ENCODE measurements around the gene P2RX5.

P2RX5 gene

DNA sequence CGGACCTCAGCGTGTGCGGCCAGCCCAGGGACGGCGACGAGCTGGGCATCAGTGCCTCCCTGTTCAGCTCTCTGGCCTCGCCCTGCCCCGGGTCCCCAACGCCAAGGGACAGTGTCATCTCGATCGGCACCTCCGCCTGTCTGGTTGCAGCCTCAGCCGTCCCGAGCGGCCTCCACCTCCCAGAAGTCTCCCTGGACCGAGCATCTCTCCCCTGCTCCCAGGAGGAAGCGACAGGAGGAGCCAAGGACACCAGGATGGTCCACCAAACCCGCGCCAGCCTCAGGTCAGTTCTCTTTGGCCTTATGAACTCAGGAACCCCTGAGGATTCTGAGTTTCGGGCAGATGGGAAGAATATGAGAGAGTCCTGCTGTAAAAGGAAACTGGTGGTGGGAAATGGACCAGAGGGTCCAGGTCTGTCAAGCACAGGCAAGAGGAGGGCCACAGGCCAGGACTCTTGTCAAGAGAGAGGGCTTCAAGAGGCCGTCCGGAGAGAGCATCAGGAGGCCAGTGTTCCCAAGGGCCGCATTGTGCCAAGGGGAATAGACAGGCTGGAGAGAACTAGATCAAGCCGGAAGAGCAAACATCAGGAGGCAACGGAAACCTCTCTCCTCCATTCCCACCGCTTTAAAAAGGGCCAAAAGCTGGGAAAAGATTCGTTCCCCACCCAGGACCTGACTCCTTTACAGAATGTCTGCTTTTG lies 28.6 kb upstream of the P2RX5 start:
- TF ChIP-seq, protein P1, sequence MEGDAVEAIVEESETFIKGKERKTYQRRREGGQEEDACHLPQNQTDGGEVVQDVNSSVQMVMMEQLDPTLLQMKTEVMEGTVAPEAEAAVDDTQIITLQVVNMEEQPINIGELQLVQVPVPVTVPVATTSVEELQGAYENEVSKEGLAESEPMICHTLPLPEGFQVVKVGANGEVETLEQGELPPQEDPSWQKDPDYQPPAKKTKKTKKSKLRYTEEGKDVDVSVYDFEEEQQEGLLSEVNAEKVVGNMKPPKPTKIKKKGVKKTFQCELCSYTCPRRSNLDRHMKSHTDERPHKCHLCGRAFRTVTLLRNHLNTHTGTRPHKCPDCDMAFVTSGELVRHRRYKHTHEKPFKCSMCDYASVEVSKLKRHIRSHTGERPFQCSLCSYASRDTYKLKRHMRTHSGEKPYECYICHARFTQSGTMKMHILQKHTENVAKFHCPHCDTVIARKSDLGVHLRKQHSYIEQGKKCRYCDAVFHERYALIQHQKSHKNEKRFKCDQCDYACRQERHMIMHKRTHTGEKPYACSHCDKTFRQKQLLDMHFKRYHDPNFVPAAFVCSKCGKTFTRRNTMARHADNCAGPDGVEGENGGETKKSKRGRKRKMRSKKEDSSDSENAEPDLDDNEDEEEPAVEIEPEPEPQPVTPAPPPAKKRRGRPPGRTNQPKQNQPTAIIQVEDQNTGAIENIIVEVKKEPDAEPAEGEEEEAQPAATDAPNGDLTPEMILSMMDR (IDR thresholded peaks at IDR 0.05; ENCODE audit: low read depth, low read length, missing control alignments): no peak
- in situ Hi-C loops (cut with HindIII; ENCODE audit: low sequenced_read_pairs): no loop called here
- peak overlapping the region; percentile 78 for H3K4me3 ChIP-seq (ENCODE audit: low read depth, low read length)
- DNase-seq (ENCODE audit: low read depth): no peak

DNA sequence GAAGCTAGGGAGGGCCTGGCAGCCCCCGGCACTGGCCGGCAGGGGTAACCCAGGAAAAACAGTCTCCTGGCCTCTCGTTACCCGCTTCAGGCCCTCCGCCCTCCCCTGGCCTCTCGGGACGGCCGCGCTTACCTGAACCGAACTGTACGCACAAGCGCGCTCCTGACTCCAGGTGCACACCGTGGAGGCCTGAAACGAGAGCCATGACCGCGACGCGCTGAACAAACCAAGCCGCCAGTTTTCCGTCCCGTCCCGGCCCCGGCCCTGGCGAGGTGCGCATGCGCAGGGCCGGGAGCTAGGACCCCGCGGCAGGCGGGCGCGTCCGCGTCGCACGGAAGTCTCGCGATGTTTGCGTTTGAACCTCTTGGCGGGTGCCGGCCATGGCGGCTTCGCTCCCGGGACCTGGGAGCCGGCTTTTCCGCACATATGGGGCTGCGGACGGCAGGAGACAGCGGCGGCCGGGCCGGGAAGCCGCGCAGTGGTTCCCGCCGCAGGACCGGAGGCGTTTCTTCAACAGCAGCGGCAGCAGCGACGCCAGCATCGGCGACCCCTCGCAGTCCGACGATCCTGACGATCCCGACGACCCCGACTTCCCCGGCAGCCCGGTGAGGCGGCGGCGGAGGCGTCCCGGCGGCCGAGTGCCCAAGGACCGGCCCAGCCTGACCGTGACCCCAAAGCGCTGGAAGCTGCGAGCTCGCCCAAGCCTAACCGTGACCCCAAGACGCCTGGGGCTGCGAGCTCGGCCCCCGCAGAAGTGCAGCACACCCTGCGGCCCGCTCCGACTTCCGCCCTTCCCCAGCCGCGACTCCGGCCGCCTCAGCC lies 27.8 kb upstream of the P2RX5 start, which contains the start of gene HASPIN:
HASPIN (plus strand) TSS at position 348 of the 822 bp plus-strand sequence; CDS start at position 381, 33 bp downstream.
- TF ChIP-seq, protein P1 (IDR thresholded peaks at IDR 0.05; ENCODE audit: low read depth, low read length, missing control alignments): peak; percentile 33
- in situ Hi-C loops (cut with HindIII; ENCODE audit: low sequenced_read_pairs): no loop called here
- peak; percentile 65 for DNase-seq (ENCODE audit: low read depth)
- H3K4me3 ChIP-seq (ENCODE audit: low read depth, low read length): peak within 1 kb of the TSS; percentile 78

DNA sequence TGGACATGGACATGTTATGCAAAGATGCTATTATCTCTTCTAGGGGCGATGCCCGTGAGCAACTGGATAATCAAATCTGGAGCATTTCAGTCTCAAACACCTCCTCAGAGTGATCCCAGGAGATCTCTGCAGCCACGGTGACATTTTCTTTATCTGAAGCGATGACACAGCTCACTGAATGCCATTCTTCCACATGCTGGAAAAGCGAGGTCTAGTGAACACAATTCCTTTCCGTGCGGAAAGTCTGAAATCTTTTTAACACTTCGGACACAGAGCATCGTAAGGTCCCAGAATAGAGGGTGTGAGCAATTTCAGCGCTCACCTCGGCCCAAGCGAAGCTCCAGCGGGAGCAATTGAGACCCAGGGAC lies 27.2 kb upstream of the P2RX5 start:
- TF ChIP-seq, protein P1 (IDR thresholded peaks at IDR 0.05; ENCODE audit: low read depth, low read length, missing control alignments): no peak
- peak overlapping the region; percentile 78 for H3K4me3 ChIP-seq (ENCODE audit: low read depth, low read length)
- DNase-seq (ENCODE audit: low read depth): no peak
- in situ Hi-C loops (cut with HindIII; ENCODE audit: low sequenced_read_pairs): no loop called here

DNA sequence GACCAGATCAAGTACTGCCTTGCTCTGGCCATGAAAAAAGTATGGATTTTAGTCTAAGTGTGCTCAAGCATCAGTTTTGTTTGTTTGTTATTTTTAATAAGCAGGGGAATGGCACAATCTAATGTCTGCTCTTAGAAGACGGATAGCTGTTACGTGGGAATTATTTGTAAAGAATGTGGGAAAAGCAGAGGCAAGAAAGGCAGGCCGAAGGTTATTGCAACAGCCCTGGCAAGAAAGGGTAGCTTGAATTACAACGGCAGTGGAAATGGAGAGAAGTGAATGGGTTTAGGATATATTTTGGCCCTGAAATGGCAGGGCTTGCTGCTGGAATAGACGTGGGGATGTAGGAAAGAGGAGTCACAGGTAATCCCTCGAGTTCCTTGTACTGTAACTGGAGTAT lies 26.8 kb upstream of the P2RX5 start:
- no peak for DNase-seq (ENCODE audit: low read depth)
- in situ Hi-C loops (cut with HindIII; ENCODE audit: low sequenced_read_pairs): no loop called here
- TF ChIP-seq, protein P1 (IDR thresholded peaks at IDR 0.05; ENCODE audit: low read depth, low read length, missing control alignments): no peak
- H3K4me3 ChIP-seq (ENCODE audit: low read depth, low read length): peak overlapping the region; percentile 78

DNA sequence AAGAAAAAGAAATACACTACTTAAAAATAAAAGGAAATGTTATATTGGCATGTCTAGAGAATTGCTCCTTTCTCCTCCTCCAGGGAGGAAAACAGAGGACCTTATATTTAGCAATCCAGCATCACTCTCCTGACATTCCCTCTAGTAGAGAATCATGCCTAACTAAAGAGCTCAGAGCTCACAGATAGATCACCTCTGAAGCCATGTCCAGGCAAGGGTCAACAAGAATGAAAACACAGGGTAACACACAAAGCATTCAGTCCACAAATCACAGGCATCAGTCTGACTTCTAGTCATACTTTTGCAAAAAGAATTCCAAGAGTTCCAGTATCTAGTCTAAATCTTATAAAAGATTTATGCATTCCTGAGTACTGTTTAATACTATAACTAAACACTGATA lies 23.3 kb upstream of the P2RX5 start:
- no peak overlapping the region for H3K4me3 ChIP-seq (ENCODE audit: low read depth, low read length)
- DNase-seq (ENCODE audit: low read depth): no peak
- TF ChIP-seq, protein P1 (IDR thresholded peaks at IDR 0.05; ENCODE audit: low read depth, low read length, missing control alignments): no peak
- in situ Hi-C loops (cut with HindIII; ENCODE audit: low sequenced_read_pairs): no loop called here

DNA sequence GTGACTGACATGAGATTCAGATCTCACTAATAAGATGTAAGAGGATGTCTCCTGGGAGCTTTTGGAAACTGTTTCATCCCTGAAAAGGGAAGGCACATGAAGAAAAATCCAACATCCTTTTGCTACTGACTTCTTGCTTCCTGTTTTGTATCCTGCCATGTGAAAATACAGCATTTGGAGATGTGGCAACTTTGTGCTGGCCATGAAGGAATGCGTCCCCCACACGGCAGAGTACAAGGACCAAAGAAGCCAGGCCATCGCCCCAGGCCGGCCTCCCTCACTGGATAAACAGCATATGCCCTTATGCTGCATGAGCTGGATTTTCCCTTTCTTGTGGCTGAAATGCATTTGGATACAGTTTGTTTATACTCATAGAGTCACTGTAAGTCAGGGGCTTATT lies 22.2 kb upstream of the P2RX5 start:
- TF ChIP-seq, protein P1 (IDR thresholded peaks at IDR 0.05; ENCODE audit: low read depth, low read length, missing control alignments): no peak
- in situ Hi-C loops (cut with HindIII; ENCODE audit: low sequenced_read_pairs): no loop called here

More for the DNA sequence above, 22.2 kb upstream of the P2RX5 start:
- no peak overlapping the region for H3K4me3 ChIP-seq (ENCODE audit: low read depth, low read length)
- DNase-seq (ENCODE audit: low read depth): no peak

Data from astrocyte of the cerebellum (primary cell).